HCT116 (cell line): ENCODE measurements around the gene ANKRD36B. TPM values are rescaled to one million over a fixed set of nuclear protein-coding genes. Genes with fewer than 3 reads are reported as not detected.
"Not testable (repeated sequence)": the region's sequence is repeated elsewhere in the genome, so short reads cannot be mapped to it uniquely, and the experiment has no call there.

Experiments used
- ATAC-seq: fragments of 200-7000 bp; cut with Tn5 transposase; 2 replicates; pipeline ENCODE4 v1.9.1; 2020; ENCODE audit warnings: mild to moderate bottlenecking, moderate library complexity
- BruUV-seq: library from RNA; stranded (reverse); fragments of 400-500 nt; replicated peaks from 2 replicates; lab custom pipeline; 2021; lab: Mats Ljungman, UMichigan
- CTCF ChIA-PET: fragments of 300-600 bp; sonication (Branson Sonifier 250); formaldehyde crosslinking; loops from one replicate; lab custom pipeline; 2021; ENCODE audit warnings: antibody characterized with exemption; lab: Charles Lee
- POLR2A ChIA-PET: fragments of 300-600, 350-600 bp; sonication (Branson Sonifier 250); formaldehyde crosslinking; loops from one replicate; lab custom pipeline; 2021; ENCODE audit warnings: antibody characterized with exemption; lab: Charles Lee
- RAD21 ChIA-PET, 2 experiments: fragments of 300-600 bp; sonication (Branson Sonifier 250); formaldehyde crosslinking; loops; one replicate each; lab custom pipeline; 2023; ENCODE audit warnings: low total read pairs in 2 of 2; ENCODE audit not compliant: uncharacterized antibody in 2 of 2, unreplicated experiment in 2 of 2, low non-redundant PET in 1 of 2; lab: Charles Lee
- DNase-seq: peaks from one replicate; pipeline ENCODE4 v3.0.0-alpha.2; 2010; ENCODE audit warnings: low read depth, low spot score
- H2AFZ ChIP-seq: fragments of 200-600 bp; shearing (Covaris generic), sonication (generic); 2 replicates; pipeline ENCODE4 v1.6.1; 2017; ENCODE audit warnings: low read depth, mixed run types, mixed read lengths, antibody characterized with exemption, low read length; ENCODE audit not compliant: poor library complexity, severe bottlenecking
- H3K27ac ChIP-seq: 2 replicates; pipeline ENCODE4 v1.5.1; 2012; ENCODE audit warnings: low read depth, low read length
- H3K27me3 ChIP-seq: fragments of 200-600 bp; sonication (generic); 2 replicates; pipeline ENCODE4 v1.6.1; 2016; ENCODE audit warnings: mixed run types, low read length, mixed read lengths; ENCODE audit not compliant: insufficient read depth
- H3K36me3 ChIP-seq, 2 experiments: fragments of 200-500 bp in 1 of 2; fragments of 200-600 bp in 1 of 2; sonication (Bioruptor generic) in 1 of 2; sonication (generic) in 1 of 2; 2 replicates each; pipeline versions ENCODE4 v1.5.1 to v1.6.1; 2014 to 2016; ENCODE audit warnings: low read length in 2 of 2, inconsistent platforms in 1 of 2, mixed read lengths in 1 of 2, mixed run types in 1 of 2; ENCODE audit not compliant: insufficient read depth in 2 of 2, control insufficient read depth in 1 of 2
- H3K4me1 ChIP-seq, 2 experiments: fragments of 200-600 bp in 1 of 2; sonication (generic) in 1 of 2; 2 replicates each; pipeline versions ENCODE4 v1.5.1 to v1.6.1; 2012 to 2017; ENCODE audit warnings: low read length in 2 of 2, inconsistent platforms in 1 of 2, mild to moderate bottlenecking in 1 of 2, mixed read lengths in 1 of 2, mixed run types in 1 of 2, moderate library complexity in 1 of 2; ENCODE audit not compliant: insufficient read depth in 2 of 2, control insufficient read depth in 1 of 2
- H3K4me2 ChIP-seq: fragments of 200-600 bp; sonication (generic); 2 replicates; pipeline ENCODE4 v1.6.1; 2017; ENCODE audit warnings: mixed run types, low read length, mixed read lengths
- H3K4me3 ChIP-seq, 2 experiments: fragments of 200-600 bp in 1 of 2; sonication (generic) in 1 of 2; replicated peaks in 1 of 2; 2 replicates each; pipeline ENCODE4 v1.5.1; 2011 to 2016; ENCODE audit warnings: low read length in 2 of 2, control low read depth in 1 of 2, low read depth in 1 of 2, mild to moderate bottlenecking in 1 of 2, mixed read lengths in 1 of 2, mixed run types in 1 of 2
- H3K79me2 ChIP-seq: fragments of 200-600 bp; sonication (generic); 2 replicates; pipeline ENCODE4 v1.6.1; 2017; ENCODE audit warnings: mild to moderate bottlenecking, mixed run types, low read length, moderate library complexity, mixed read lengths; ENCODE audit not compliant: insufficient read depth
- H3K9ac ChIP-seq: fragments of 200-600 bp; sonication (generic); 2 replicates; pipeline ENCODE4 v1.6.1; 2016; ENCODE audit warnings: low read length, mixed read lengths
- H3K9me2 ChIP-seq: fragments of 200-600 bp; sonication (generic), shearing (Covaris generic); 2 replicates; pipeline ENCODE4 v1.6.1; 2017; ENCODE audit warnings: mixed run types, mild to moderate bottlenecking, moderate library complexity; ENCODE audit not compliant: insufficient read depth
- H3K9me3 ChIP-seq, 2 experiments: fragments of 200-500 bp in 1 of 2; fragments of 200-600 bp in 1 of 2; sonication (Bioruptor generic) in 1 of 2; sonication (generic) in 1 of 2; 2 replicates each; pipeline ENCODE4 v1.6.1; 2014 to 2017; ENCODE audit warnings: low read length in 2 of 2, mixed read lengths in 2 of 2, inconsistent platforms in 1 of 2, low read depth in 1 of 2, mild to moderate bottlenecking in 1 of 2, mixed run types in 1 of 2, moderate library complexity in 1 of 2; ENCODE audit not compliant: control insufficient read depth in 1 of 2, insufficient read depth in 1 of 2
- H4K20me1 ChIP-seq: fragments of 200-600 bp; sonication (generic), shearing (Covaris generic); 2 replicates; pipeline ENCODE4 v1.6.1; 2017; ENCODE audit warnings: mixed run types, mild to moderate bottlenecking, moderate library complexity; ENCODE audit not compliant: insufficient read depth
- intact Hi-C: fragments of 100-400 bp; cut with micrococcal nuclease; formaldehyde crosslinking; loops from 2 replicates; pipeline ENCODE4 v1.10.0; 2022
- total RNA-seq: library from RNA; stranded (reverse); gene quantifications from one replicate; pipeline ENCODE4 v1.2.1, GENCODE V29; 2021; ENCODE audit not compliant: unreplicated experiment

Gene ANKRD36B
- total RNA-seq, 1 experiment from 2014 or later, result 16.5 TPM

- H3K79me2 ChIP-seq, ATAC-seq, H3K36me3 ChIP-seq, H3K4me3 ChIP-seq, H3K9ac ChIP-seq, RAD21 ChIA-PET, H3K4me1 ChIP-seq, H3K27me3 ChIP-seq, BruUV-seq, CTCF ChIA-PET, H3K9me2 ChIP-seq, H3K9me3 ChIP-seq, H3K27ac ChIP-seq, H4K20me1 ChIP-seq, DNase-seq, intact Hi-C loops, H3K4me2 ChIP-seq, POLR2A ChIA-PET, H2AFZ ChIP-seq: not testable (repeated sequence)
Measured at GRCh38 chr2:97552406-97552805, 37.3 kb downstream of the ANKRD36B start.

GRCh38 chr2:97550498-97550897, 39.2 kb downstream of the ANKRD36B start:
- H3K27ac ChIP-seq, H3K79me2 ChIP-seq, H2AFZ ChIP-seq, H3K27me3 ChIP-seq, H3K4me3 ChIP-seq, CTCF ChIA-PET, BruUV-seq, POLR2A ChIA-PET, DNase-seq, H3K4me1 ChIP-seq, H3K9me3 ChIP-seq, H3K9ac ChIP-seq, H3K4me2 ChIP-seq, intact Hi-C loops, H3K36me3 ChIP-seq, RAD21 ChIA-PET, ATAC-seq, H3K9me2 ChIP-seq, H4K20me1 ChIP-seq: not testable (repeated sequence)

GRCh38 chr2:97549058-97549457, 40.6 kb downstream of the ANKRD36B start:
- H3K79me2 ChIP-seq, H3K27me3 ChIP-seq, H3K36me3 ChIP-seq, CTCF ChIA-PET, H3K4me2 ChIP-seq, POLR2A ChIA-PET, DNase-seq, H3K4me3 ChIP-seq, H3K9me3 ChIP-seq, RAD21 ChIA-PET, ATAC-seq, H3K27ac ChIP-seq, H3K9ac ChIP-seq, intact Hi-C loops, H3K9me2 ChIP-seq, H4K20me1 ChIP-seq, H2AFZ ChIP-seq, H3K4me1 ChIP-seq, BruUV-seq: not testable (repeated sequence)

GRCh38 chr2:97548536-97548935, 41.1 kb downstream of the ANKRD36B start:
- H3K36me3 ChIP-seq, ATAC-seq, H3K27ac ChIP-seq, H3K4me1 ChIP-seq, H3K4me2 ChIP-seq, H4K20me1 ChIP-seq, H3K27me3 ChIP-seq, BruUV-seq, POLR2A ChIA-PET, H3K79me2 ChIP-seq, H2AFZ ChIP-seq, RAD21 ChIA-PET, intact Hi-C loops, H3K9me2 ChIP-seq, DNase-seq, H3K9me3 ChIP-seq, H3K9ac ChIP-seq, H3K4me3 ChIP-seq, CTCF ChIA-PET: not testable (repeated sequence)
